ENCODE measurements around the gene IQSEC2.

- TF ChIP-seq SMYD3 (CRISPR knock-in tag; IDR thresholded peaks at IDR 0.05) (no peak), REST (IDR thresholded peaks at IDR 0.05; ENCODE audit: borderline replicate concordance in 1 of 2, low read depth in 1 of 2, low read length in 2 of 2) (no peak; a peak in 1 of 4 replicates), SP140L (CRISPR knock-in tag; IDR thresholded peaks at IDR 0.05; ENCODE audit: borderline replicate concordance) (no peak), SIX1 (CRISPR knock-in tag; IDR thresholded peaks at IDR 0.05; ENCODE audit: borderline replicate concordance) (no peak), TBL1XR1 (IDR thresholded peaks at IDR 0.05; ENCODE audit: borderline replicate concordance, low read length, partially characterized antibody) (no peak), ELF4 (CRISPR knock-in tag; IDR thresholded peaks at IDR 0.05; ENCODE audit: borderline replicate concordance) (no peak), ZNF136 (CRISPR knock-in tag; IDR thresholded peaks at IDR 0.05; ENCODE audit: low read depth) (no peak), ZFP37 (CRISPR knock-in tag; IDR thresholded peaks at IDR 0.05; ENCODE audit: borderline replicate concordance) (no peak), ELF1 (CRISPR knock-in tag; IDR thresholded peaks at IDR 0.05) (peak; percentile 77), CBX5 (CRISPR knock-in tag; IDR thresholded peaks at IDR 0.05; ENCODE audit: borderline replicate concordance) (no peak), MAX (IDR thresholded peaks at IDR 0.05) (peak; percentile 40; the same call in 1 of the 2 replicates), ZNF543 (CRISPR knock-in tag; IDR thresholded peaks at IDR 0.05) (peak; percentile 37; the same call in 1 of the 2 replicates), AFF4 (CRISPR knock-in tag; IDR thresholded peaks at IDR 0.05) (no peak)
These were observed 56.3 kb downstream of the IQSEC2 start, which contains the start of gene KDM5C for GRCh38 chrX:53224860-53225797.
